OCI-LY3 (cell line): Measurements from ENCODE around the gene PLA1A.

Source experiments
- H2AFZ ChIP-seq: fragments of 200-600, 300-600 bp; shearing (Covaris generic); 2 replicates; pipeline ENCODE4 v1.6.0; 2014; ENCODE audit warnings: antibody characterized with exemption, low read depth, low read length
- H3K27ac ChIP-seq: fragments of 200-600, 300-600 bp; sonication (generic); 2 replicates; pipeline ENCODE4 v1.5.1; 2014; ENCODE audit warnings: mild to moderate bottlenecking, low read length, moderate library complexity, mixed read lengths
- H3K27me3 ChIP-seq: fragments of 200-600, 300-600 bp; sonication (generic); 2 replicates; pipeline ENCODE4 v1.6.1; 2014; ENCODE audit warnings: low read depth, low read length, mixed read lengths
- H3K36me3 ChIP-seq: fragments of 200-600, 300-600 bp; sonication (generic); replicated peaks from 2 replicates; pipeline ENCODE3; 2014; ENCODE audit warnings: low read depth, low read length, mixed read lengths
- H3K4me1 ChIP-seq: fragments of 300-600, 200-600 bp; sonication (generic); 2 replicates; pipeline ENCODE4 v1.6.1; 2014; ENCODE audit warnings: low read length, mixed read lengths
- H3K4me2 ChIP-seq: fragments of 200-600, 300-600 bp; sonication (generic); 2 replicates; pipeline ENCODE4 v1.6.1; 2014; ENCODE audit warnings: low read length, mixed read lengths
- H3K4me3 ChIP-seq: fragments of 300-600, 200-600 bp; sonication (generic); 2 replicates; pipeline ENCODE4 v1.5.1; 2014; ENCODE audit warnings: antibody characterized with exemption, mild to moderate bottlenecking, low read length, moderate library complexity
- H3K79me2 ChIP-seq: fragments of 300-600, 200-600 bp; shearing (Covaris generic); 2 replicates; pipeline ENCODE4 v1.6.1; 2014; ENCODE audit warnings: mild to moderate bottlenecking, low read length, mixed read lengths
- H3K9ac ChIP-seq: fragments of 300-600, 200-600 bp; shearing (Covaris generic); 2 replicates; pipeline ENCODE4 v1.6.0; 2014; ENCODE audit warnings: mild to moderate bottlenecking, low read length, moderate library complexity
- H3K9me3 ChIP-seq: fragments of 200-600, 300-600 bp; shearing (Covaris generic); 2 replicates; pipeline ENCODE4 v1.6.1; 2014; ENCODE audit warnings: low read length, mixed read lengths; ENCODE audit not compliant: insufficient read depth
- H4K20me1 ChIP-seq: fragments of 200-600, 300-600 bp; sonication (generic); 2 replicates; pipeline ENCODE4 v1.6.1; 2016; ENCODE audit warnings: low read length, mixed read lengths; ENCODE audit not compliant: insufficient read depth
- EZH2phosphoT487 ChIP-seq: fragments of 200-600 bp; shearing (Covaris generic); IDR thresholded peaks from 2 replicates; pipeline ENCODE4 v1.6.1; 2018; ENCODE audit warnings: antibody characterized with exemption, mixed run types, low read depth
- TF ChIP-seq, protein P1 (sequence below): fragments of 200-600, 300-600 bp; sonication (generic); IDR thresholded peaks from 2 replicates; pipeline ENCODE4 v1.5.1; 2014; ENCODE audit warnings: antibody characterized with exemption, low read length, low read depth

The PLA1A gene

DNA sequence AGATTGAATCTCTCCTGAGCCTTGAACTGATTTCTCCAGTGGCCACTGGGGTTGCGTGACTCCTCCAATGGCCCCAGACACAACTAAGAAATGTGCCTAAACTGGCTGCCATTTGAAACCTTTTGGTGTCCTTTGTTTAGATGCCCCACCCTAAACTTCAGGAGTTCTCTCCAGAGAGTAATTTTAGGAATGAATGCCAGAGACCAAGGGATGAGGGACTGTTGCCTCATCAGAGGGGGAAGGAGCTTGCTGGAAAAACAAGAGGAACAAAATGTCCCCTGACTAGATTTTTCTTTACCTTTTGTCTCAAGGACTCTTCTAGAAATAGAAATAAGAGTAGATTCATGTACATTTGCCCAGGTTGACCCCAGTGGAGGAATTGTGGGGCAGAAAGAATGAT is 26.5 kb upstream of the PLA1A start:
- TF ChIP-seq, protein P1, sequence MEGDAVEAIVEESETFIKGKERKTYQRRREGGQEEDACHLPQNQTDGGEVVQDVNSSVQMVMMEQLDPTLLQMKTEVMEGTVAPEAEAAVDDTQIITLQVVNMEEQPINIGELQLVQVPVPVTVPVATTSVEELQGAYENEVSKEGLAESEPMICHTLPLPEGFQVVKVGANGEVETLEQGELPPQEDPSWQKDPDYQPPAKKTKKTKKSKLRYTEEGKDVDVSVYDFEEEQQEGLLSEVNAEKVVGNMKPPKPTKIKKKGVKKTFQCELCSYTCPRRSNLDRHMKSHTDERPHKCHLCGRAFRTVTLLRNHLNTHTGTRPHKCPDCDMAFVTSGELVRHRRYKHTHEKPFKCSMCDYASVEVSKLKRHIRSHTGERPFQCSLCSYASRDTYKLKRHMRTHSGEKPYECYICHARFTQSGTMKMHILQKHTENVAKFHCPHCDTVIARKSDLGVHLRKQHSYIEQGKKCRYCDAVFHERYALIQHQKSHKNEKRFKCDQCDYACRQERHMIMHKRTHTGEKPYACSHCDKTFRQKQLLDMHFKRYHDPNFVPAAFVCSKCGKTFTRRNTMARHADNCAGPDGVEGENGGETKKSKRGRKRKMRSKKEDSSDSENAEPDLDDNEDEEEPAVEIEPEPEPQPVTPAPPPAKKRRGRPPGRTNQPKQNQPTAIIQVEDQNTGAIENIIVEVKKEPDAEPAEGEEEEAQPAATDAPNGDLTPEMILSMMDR, result no peak
- TF ChIP-seq EZH2phosphoT487, result no peak
- Histone ChIP-seq H3K9ac (no peak overlapping the region), H3K9me3 (no peaks in the 10 kb centered on the region), H3K36me3 (no peaks in the 10 kb centered on the region), H2AFZ (no peak overlapping the region), H3K4me1 (peaks cover 11% of the 10 kb centered on the region), H3K4me2 (no peak overlapping the region), H3K4me3 (no peak overlapping the region), H4K20me1 (no peaks in the 10 kb centered on the region), H3K27ac (no peak overlapping the region), H3K27me3 (no peaks in the 10 kb centered on the region), H3K79me2 (no peaks in the 10 kb centered on the region)

DNA sequence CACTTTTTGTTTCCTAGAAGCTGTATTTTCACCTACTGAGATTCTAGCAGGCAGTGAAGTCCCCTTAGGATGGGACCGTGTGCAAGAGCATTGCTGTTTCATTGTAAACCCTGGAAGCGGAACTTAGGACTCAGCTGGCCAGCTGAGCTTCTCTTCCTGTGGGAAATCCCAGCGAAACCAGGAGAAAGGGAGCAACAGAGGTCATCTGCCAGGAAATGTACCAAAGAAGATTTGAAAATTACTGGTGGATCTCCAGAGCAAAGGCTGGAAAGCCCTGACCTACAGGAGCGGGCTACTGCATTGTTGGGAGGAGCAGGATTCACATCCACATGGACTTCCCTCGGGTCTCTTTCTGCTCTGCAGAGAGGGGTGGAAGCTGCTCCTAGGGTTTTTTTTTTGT is 26.0 kb upstream of the PLA1A start:
- H3K4me2 ChIP-seq, result no peak overlapping the region
- H2AFZ ChIP-seq, result no peak overlapping the region
- no peaks in the 10 kb centered on the region for H3K9me3 ChIP-seq
- TF ChIP-seq, protein P1, result no peak
- TF ChIP-seq EZH2phosphoT487, result no peak
- no peaks in the 10 kb centered on the region for H3K27me3 ChIP-seq
- H3K9ac ChIP-seq, result no peak overlapping the region
- H4K20me1 ChIP-seq, result no peaks in the 10 kb centered on the region
- no peaks in the 10 kb centered on the region for H3K79me2 ChIP-seq
- peaks cover 11% of the 10 kb centered on the region for H3K4me1 ChIP-seq
- no peak overlapping the region for H3K27ac ChIP-seq
- no peak overlapping the region for H3K4me3 ChIP-seq
- no peaks in the 10 kb centered on the region for H3K36me3 ChIP-seq

- Histone ChIP-seq H3K27ac (no peak overlapping the region), H3K4me2 (no peak overlapping the region), H3K27me3 (no peaks in the 10 kb centered on the region), H3K36me3 (no peaks in the 10 kb centered on the region), H3K9ac (no peak overlapping the region), H3K9me3 (no peaks in the 10 kb centered on the region), H3K4me1 (peaks cover 17% of the 10 kb centered on the region), H3K4me3 (no peak overlapping the region), H4K20me1 (no peaks in the 10 kb centered on the region), H3K79me2 (peaks cover 6% of the 10 kb centered on the region), H2AFZ (no peak overlapping the region)
- TF ChIP-seq EZH2phosphoT487, result no peak
- TF ChIP-seq, protein P1, result no peak
Measured at GRCh38 chr3:119575507-119575906, 22.2 kb upstream of the PLA1A start.

DNA sequence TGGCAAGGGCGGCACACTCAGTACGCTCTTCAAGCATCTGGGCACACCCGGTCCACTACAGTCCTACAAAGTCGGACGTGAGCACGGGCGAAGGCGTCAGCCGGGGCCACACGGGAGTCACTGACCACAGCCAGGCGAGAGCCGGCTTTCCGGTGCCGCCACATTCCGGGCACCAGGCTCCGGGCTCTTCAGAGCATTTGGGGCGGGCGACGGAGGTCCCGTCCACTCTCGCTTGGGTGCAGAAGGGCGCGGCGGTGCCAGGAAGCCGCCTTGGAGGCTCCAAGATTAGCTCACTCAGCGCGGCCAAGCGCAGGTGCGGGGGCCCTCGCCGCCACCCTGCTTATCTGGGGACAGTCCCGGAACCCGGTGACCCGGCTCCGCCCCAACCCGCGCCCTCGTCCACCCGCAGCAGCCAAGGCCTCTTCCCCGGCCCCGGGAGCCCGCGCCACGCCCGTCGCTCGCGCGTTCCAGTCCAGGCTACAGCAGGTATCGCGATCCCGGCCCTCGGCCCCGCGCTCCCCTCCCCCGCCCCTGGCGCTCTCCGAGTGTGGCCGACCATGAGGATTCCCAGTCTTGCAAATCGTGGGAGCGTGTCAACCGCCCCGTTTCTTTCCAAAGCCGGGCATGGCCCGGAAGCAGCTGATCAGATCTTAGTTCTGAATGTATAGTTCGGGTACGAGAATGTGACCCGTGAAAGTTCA is 18.2 kb upstream of the PLA1A start, which contains the start of gene ADPRH:
Gene ADPRH (plus strand): TSS at position 127 of the 701 bp plus-strand sequence. CDS start 2,678 bp downstream, outside the sequence.
- peak within 1 kb of the TSS; percentile 99 for H3K9ac ChIP-seq
- H3K4me2 ChIP-seq, result peak within 1 kb of the TSS; percentile 100
- H3K9me3 ChIP-seq, result no peaks in the 10 kb centered on the region
- H3K4me3 ChIP-seq, result peak within 1 kb of the TSS; percentile 90
- H2AFZ ChIP-seq, result peak within 1 kb of the TSS; percentile 55
- no peaks in the 10 kb centered on the region for H4K20me1 ChIP-seq
- no peaks in the 10 kb centered on the region for H3K27me3 ChIP-seq
- H3K79me2 ChIP-seq, result peaks cover 17% of the 10 kb centered on the region
- peaks cover 35% of the 10 kb centered on the region for H3K4me1 ChIP-seq
- H3K27ac ChIP-seq, result peak within 1 kb of the TSS; percentile 97
- peaks cover 4% of the 10 kb centered on the region for H3K36me3 ChIP-seq
- TF ChIP-seq EZH2phosphoT487, result no peak
- TF ChIP-seq, protein P1, result no peak
